Liver (tissue), 9 donors: ENCODE results near the gene LPO. TPM values are rescaled to one million over a fixed set of nuclear protein-coding genes. Genes with fewer than 3 reads are reported as not detected.

Experiments
- DNase-seq: peaks from one replicate; pipeline ENCODE4 v3.0.0-alpha.2; 2017; ENCODE audit warnings: low spot score
- H3K27ac ChIP-seq, 2 donors: one replicate each; pipeline ENCODE4 v1.7.0; 2013; ENCODE audit warnings: inconsistent platforms in 2 of 2, low read length in 2 of 2, control low read depth in 1 of 2, low read depth in 1 of 2, mild to moderate bottlenecking in 1 of 2
- H3K27me3 ChIP-seq, 4 donors: one replicate each; pipeline versions ENCODE4 v1.6.1 to v1.7.0; 2013; ENCODE audit warnings: low read length in 3 of 4, inconsistent platforms in 1 of 4, mild to moderate bottlenecking in 1 of 4, moderate library complexity in 1 of 4; ENCODE audit not compliant: control insufficient read depth in 4 of 4, insufficient read depth in 4 of 4
- H3K36me3 ChIP-seq, 4 donors: one replicate each; pipeline versions ENCODE4 v1.6.1 to v1.7.0; 2013; ENCODE audit warnings: low read length in 3 of 4, mild to moderate bottlenecking in 3 of 4, low read depth in 1 of 4, moderate library complexity in 1 of 4; ENCODE audit not compliant: control insufficient read depth in 4 of 4, insufficient read depth in 3 of 4
- H3K4me1 ChIP-seq, 4 donors: one replicate each; pipeline versions ENCODE4 v1.6.1 to v1.7.0; 2013; ENCODE audit warnings: low read length in 3 of 4, mild to moderate bottlenecking in 3 of 4, moderate library complexity in 1 of 4; ENCODE audit not compliant: control insufficient read depth in 4 of 4, insufficient read depth in 4 of 4
- H3K4me3 ChIP-seq, 3 donors: one replicate each; pipeline versions ENCODE4 v1.6.1 to v1.7.0; 2013; ENCODE audit warnings: low read length in 3 of 3, control low read depth in 1 of 3, low read depth in 1 of 3, mild to moderate bottlenecking in 1 of 3
- H3K9ac ChIP-seq, 2 donors: one replicate each; pipeline ENCODE4 v1.7.0; 2013; ENCODE audit warnings: low read length in 2 of 2, mild to moderate bottlenecking in 2 of 2, moderate library complexity in 2 of 2, control low read depth in 1 of 2, low read depth in 1 of 2
- H3K9me3 ChIP-seq, 4 donors: one replicate each; pipeline versions ENCODE4 v1.6.1 to v1.7.0; 2013; ENCODE audit warnings: low read length in 3 of 4; ENCODE audit not compliant: control insufficient read depth in 4 of 4
- EGR1 ChIP-seq, 2 donors: IDR thresholded peaks; 2 replicates each; pipeline ENCODE4 v1.6.1; 2016 to 2018; ENCODE audit warnings: antibody characterized with exemption in 2 of 2, low read depth in 2 of 2
- FOXA1 ChIP-seq: IDR thresholded peaks from 2 replicates; pipeline ENCODE4 v1.6.1; 2016; ENCODE audit warnings: antibody characterized with exemption
- FOXA2 ChIP-seq: IDR thresholded peaks from 2 replicates; pipeline ENCODE4 v1.6.1; 2016; ENCODE audit warnings: antibody characterized with exemption
- GABPA ChIP-seq, 2 donors: IDR thresholded peaks in 1 of 2; conservative IDR thresholded peaks in 1 of 2; 2 replicates each; pipeline ENCODE4 v1.6.1; 2016; ENCODE audit warnings: antibody characterized with exemption in 2 of 2, mild to moderate bottlenecking in 1 of 2, moderate library complexity in 1 of 2
- HNF4A ChIP-seq, 2 donors: conservative IDR thresholded peaks; 2 replicates each; pipeline ENCODE4 v1.6.1; 2016; ENCODE audit warnings: antibody characterized with exemption in 2 of 2, mild to moderate bottlenecking in 2 of 2
- HNF4G ChIP-seq: IDR thresholded peaks from 2 replicates; pipeline ENCODE4 v1.6.1; 2016; ENCODE audit warnings: antibody characterized with exemption
- JUND ChIP-seq, 2 donors: IDR thresholded peaks; 2 replicates each; pipeline ENCODE4 v1.6.1; 2016; ENCODE audit warnings: antibody characterized with exemption in 2 of 2
- NR2F2 ChIP-seq: IDR thresholded peaks from 2 replicates; pipeline ENCODE4 v1.6.1; 2016; ENCODE audit warnings: antibody characterized with exemption
- RAD21 ChIP-seq, 2 donors: IDR thresholded peaks; 2 replicates each; pipeline ENCODE4 v1.6.1; 2016; ENCODE audit warnings: antibody characterized with exemption in 2 of 2, mild to moderate bottlenecking in 2 of 2
- RXRA ChIP-seq, 2 donors: IDR thresholded peaks; 2 replicates each; pipeline ENCODE4 v1.6.1; 2017 to 2018; ENCODE audit warnings: antibody characterized with exemption in 2 of 2, mild to moderate bottlenecking in 1 of 2
- SP1 ChIP-seq: IDR thresholded peaks from 2 replicates; pipeline ENCODE4 v1.6.1; 2018; ENCODE audit warnings: antibody characterized with exemption, mild to moderate bottlenecking
- TAF1 ChIP-seq: conservative IDR thresholded peaks from 2 replicates; pipeline ENCODE4 v1.6.1; 2016; ENCODE audit warnings: antibody characterized with exemption, mild to moderate bottlenecking
- YY1 ChIP-seq: IDR thresholded peaks from 2 replicates; pipeline ENCODE4 v1.6.1; 2016; ENCODE audit warnings: antibody characterized with exemption, mild to moderate bottlenecking
- ZBTB33 ChIP-seq: IDR thresholded peaks from 2 replicates; pipeline ENCODE4 v1.6.1; 2016; ENCODE audit warnings: antibody characterized with exemption
- WGBS: extraction: QIAGEN DNeasy Blood & Tissue Kit; methylation state at CpG from one replicate; pipeline ENCODE4 v1.1.7; 2013; 5-methylcytosine and 5-hydroxymethylcytosine counted together
- polyA plus RNA-seq, 2 donors: library from polyadenylated mRNA; stranded (reverse) in 1 of 2; unstranded in 1 of 2; fragments of 200-250 nt in 1 of 2; fragments of >200 nt in 1 of 2; fragmentation: Nextera tagmentation in 1 of 2; extraction: Ambion mirVana in 1 of 2; gene quantifications; one replicate each; pipeline versions ENCODE4 v1.2.1 to v1.2.3, GENCODE V29; 2013 to 2015
- total RNA-seq, 2 donors: library from RNA; depleted of rRNA; stranded (reverse); fragments of >200 nt; gene quantifications; one replicate each; pipeline ENCODE4 v1.2.3, GENCODE V29; 2014
- TF ChIP-seq, protein P1 (sequence below): IDR thresholded peaks from 2 replicates; pipeline ENCODE4 v1.6.1; 2016; ENCODE audit warnings: antibody characterized with exemption
- TF ChIP-seq, protein P2 (sequence below): IDR thresholded peaks from 2 replicates; pipeline ENCODE4 v1.6.1; 2016; ENCODE audit warnings: antibody characterized with exemption
- TF ChIP-seq, protein P3 (sequence below): fragments of 150-350 bp; IDR thresholded peaks from 2 replicates; pipeline ENCODE4 v1.5.1; 2017; ENCODE audit warnings: improper control_type of control experiment, low read depth, low read length; ENCODE audit not compliant: missing input control
- donor health status: healthy.
- donor health status: healthy.
- donor health status: healthy.
- donor health status: healthy.
- donor health status: healthy.

LPO gene
- total and polyA plus RNA-seq, 4 donors = not detected

DNA sequence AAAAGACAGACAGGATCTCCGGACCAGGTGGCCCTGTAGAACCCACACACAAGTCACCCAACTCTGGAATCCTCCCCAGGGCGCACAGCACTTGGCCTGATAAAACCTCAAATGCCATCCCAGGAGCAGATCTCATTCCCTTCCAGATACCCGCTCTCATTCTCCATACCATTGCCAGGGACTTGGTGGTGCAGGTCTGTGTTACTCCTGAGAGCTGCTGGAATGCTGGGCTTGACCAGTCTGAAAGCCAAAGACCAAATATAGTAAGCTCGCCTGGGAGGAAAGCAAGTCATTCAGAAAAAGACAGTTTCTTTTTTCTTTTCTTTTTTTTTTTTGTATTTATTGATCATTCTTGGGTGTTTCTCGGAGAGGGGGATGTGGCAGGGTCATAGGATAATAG, 30.0 kb upstream of the LPO start:
- DNase-seq = no peak
- no peaks in the 10 kb centered on the region for H3K9me3 ChIP-seq
- WGBS = 91% methylated on average over 5 of the region's 5 CpGs
- H3K4me1 ChIP-seq = no peaks in the 10 kb centered on the region
- H3K9ac ChIP-seq = no peak overlapping the region
- H3K27ac ChIP-seq = no peak overlapping the region
- peaks cover 2 to 60% (median 30%) of the 10 kb centered on the region in 4 donors for H3K36me3 ChIP-seq
- no peak for TF ChIP-seq HNF4G
- no peak for TF ChIP-seq HNF4A (conservative IDR thresholded peaks at IDR 0.05)
- TF ChIP-seq FOXA1 = no peak
- TF ChIP-seq RAD21 (IDR thresholded peaks at IDR 0.05) = no peak
- TF ChIP-seq SP1 = no peak
- no peak for TF ChIP-seq TAF1
- no peak for TF ChIP-seq YY1
- no peak for TF ChIP-seq NR2F2
- no peak for TF ChIP-seq GABPA (IDR thresholded peaks at IDR 0.05 in 1 of 2, conservative IDR thresholded peaks at IDR 0.05 in 1 of 2)
- TF ChIP-seq EGR1 (IDR thresholded peaks at IDR 0.05; ENCODE audit: low read depth in 2 of 2) = no peak
- TF ChIP-seq RXRA (IDR thresholded peaks at IDR 0.05) = no peak
- TF ChIP-seq FOXA2 = no peak
- TF ChIP-seq ZBTB33 = no peak
- TF ChIP-seq, protein P1, sequence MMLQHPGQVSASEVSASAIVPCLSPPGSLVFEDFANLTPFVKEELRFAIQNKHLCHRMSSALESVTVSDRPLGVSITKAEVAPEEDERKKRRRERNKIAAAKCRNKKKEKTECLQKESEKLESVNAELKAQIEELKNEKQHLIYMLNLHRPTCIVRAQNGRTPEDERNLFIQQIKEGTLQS = no peak
- H3K27me3 ChIP-seq = no peaks in the 10 kb centered on the region
- H3K4me3 ChIP-seq = no peak overlapping the region

- Histone ChIP-seq H3K4me1 (no peaks in the 10 kb centered on the region), H3K9ac (no peak overlapping the region), H3K27me3 (no peaks in the 10 kb centered on the region), H3K9me3 (no peaks in the 10 kb centered on the region), H3K36me3 (peaks cover 4 to 68% (median 40%) of the 10 kb centered on the region in 4 donors), H3K27ac (no peak overlapping the region), H3K4me3 (no peak overlapping the region)
- DNase-seq = no peak
- 90% methylated on average over 5 of the region's 5 CpGs for WGBS
- no peak for TF ChIP-seq HNF4G
- TF ChIP-seq SP1 = no peak
- no peak for TF ChIP-seq EGR1 (IDR thresholded peaks at IDR 0.05; ENCODE audit: low read depth in 2 of 2)
These were observed 27.5 kb upstream of the LPO start for GRCh38 chr17:58210922-58211321.

DNA sequence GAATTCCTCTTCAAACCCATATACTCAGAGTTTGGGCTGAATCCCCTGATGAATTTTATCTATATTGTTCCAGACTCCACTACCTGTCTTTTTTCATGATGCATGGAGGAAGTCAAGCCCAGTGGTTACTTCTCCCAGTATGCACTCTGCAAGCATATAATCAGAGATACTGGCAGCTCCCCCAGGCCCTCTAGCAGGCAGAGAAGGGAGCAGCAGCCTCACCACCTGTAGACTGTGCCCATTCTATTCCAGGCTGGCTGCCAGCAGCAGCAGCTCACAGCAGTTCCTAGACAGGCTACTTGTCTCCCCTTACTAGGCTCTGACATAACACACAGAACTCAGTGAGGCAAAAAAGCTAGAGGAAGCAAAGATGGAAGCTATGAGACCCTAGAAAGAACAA, 22.7 kb upstream of the LPO start:
- no peak overlapping the region for H3K9ac ChIP-seq
- peaks cover 2 to 31% (median 25%) of the 10 kb centered on the region in 4 donors for H3K36me3 ChIP-seq
- no peak overlapping the region for H3K4me3 ChIP-seq
- no peak for DNase-seq
- H3K27me3 ChIP-seq = no peaks in the 10 kb centered on the region
- TF ChIP-seq RXRA (IDR thresholded peaks at IDR 0.05) (no peak), EGR1 (IDR thresholded peaks at IDR 0.05; ENCODE audit: low read depth in 2 of 2) (no peak), FOXA1 (no peak), GABPA (IDR thresholded peaks at IDR 0.05 in 1 of 2, conservative IDR thresholded peaks at IDR 0.05 in 1 of 2) (no peak), HNF4G (no peak), JUND (IDR thresholded peaks at IDR 0.05) (no peak), HNF4A (conservative IDR thresholded peaks at IDR 0.05) (no peak)
- TF ChIP-seq, protein P2, sequence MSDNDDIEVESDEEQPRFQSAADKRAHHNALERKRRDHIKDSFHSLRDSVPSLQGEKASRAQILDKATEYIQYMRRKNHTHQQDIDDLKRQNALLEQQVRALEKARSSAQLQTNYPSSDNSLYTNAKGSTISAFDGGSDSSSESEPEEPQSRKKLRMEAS = no peak
- TF ChIP-seq, protein P3, sequence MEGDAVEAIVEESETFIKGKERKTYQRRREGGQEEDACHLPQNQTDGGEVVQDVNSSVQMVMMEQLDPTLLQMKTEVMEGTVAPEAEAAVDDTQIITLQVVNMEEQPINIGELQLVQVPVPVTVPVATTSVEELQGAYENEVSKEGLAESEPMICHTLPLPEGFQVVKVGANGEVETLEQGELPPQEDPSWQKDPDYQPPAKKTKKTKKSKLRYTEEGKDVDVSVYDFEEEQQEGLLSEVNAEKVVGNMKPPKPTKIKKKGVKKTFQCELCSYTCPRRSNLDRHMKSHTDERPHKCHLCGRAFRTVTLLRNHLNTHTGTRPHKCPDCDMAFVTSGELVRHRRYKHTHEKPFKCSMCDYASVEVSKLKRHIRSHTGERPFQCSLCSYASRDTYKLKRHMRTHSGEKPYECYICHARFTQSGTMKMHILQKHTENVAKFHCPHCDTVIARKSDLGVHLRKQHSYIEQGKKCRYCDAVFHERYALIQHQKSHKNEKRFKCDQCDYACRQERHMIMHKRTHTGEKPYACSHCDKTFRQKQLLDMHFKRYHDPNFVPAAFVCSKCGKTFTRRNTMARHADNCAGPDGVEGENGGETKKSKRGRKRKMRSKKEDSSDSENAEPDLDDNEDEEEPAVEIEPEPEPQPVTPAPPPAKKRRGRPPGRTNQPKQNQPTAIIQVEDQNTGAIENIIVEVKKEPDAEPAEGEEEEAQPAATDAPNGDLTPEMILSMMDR = no peak
- H3K9me3 ChIP-seq = no peaks in the 10 kb centered on the region
- H3K4me1 ChIP-seq = peaks cover 0 to 13% (median 2%) of the 10 kb centered on the region in 4 donors
- H3K27ac ChIP-seq = no peak overlapping the region
